COR-L47 (cell line): ENCODE data around the gene FEZF2.

Experiments
- DNase-seq: peaks from one replicate; lab custom pipeline; 2025; lab: John Stamatoyannopoulos, UW

The FEZF2 gene

DNA sequence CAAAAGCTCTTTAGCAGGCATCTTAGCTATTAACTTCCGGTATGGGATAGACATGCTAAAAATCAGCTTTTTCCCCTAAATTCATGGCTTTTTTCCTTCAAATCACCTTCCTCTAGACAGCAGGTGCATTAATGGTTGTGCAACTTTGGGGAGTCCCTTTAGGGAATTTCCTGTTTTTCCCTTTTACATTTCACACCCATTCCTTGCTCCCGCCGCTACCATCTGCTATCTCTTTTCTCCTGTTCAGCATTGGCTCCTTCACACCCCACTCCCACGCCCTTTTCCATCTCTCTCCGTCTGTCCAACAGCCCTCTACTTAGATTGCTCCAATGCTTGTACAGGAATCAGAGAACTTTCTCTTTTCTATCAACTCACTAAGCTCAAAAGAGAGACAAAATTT is 43.4 kb downstream of the FEZF2 start:
- DNase-seq, result no peak

DNA sequence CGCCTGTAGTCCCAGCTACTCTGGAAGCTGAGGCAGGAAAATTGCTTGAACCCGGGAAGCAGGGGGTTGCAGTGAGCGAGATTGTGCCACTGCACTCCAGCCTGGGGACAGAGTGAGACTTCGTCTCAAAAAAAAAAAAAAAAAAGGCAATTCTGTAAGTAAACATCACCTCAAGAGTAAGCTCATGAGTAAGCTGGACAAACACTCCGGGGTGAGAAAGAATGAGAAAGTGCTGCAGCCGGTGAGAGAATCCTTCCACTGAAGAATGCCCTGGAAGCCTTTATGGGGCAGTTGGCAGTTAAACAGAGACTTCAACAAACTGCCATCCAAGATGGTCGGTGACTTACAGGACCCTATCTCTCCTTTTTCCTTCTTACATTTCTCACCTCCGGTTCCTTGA is 47.5 kb downstream of the FEZF2 start:
- no peak for DNase-seq

DNA sequence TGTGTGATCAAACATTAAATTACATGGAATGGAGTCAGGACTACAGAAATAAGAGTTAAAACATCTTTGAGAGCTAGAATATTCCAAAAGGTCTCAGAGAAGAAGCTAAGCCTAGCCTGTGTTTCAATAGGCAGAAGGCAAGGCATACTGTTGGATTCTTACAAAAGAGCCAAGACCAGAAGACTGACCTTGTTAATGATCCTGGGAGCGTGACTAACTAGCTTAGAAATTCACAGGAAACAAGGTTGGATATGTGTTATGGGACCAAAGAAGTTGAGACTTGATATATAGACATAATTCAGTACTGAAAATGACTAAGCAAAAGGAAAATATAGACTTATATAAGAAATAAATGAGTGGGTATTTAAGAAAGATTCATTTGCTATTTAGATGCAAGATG is 50.1 kb downstream of the FEZF2 start:
- no peak for DNase-seq
